Measurements from ENCODE around the gene IPO9. TPM values are rescaled to one million over a fixed set of nuclear protein-coding genes. Genes with fewer than 3 reads are reported as not detected.
A peak's percentile ranks its signal among the peaks of the same experiment; 100 is the strongest.

Gene IPO9
- total RNA-seq, 1 donor: 28.9 TPM

GRCh38 chr1:201917362-201918033 lies 88.5 kb downstream of the IPO9 start:
- no peak for TF ChIP-seq CTCF (IDR thresholded peaks at IDR 0.05; ENCODE audit: insufficient read depth, low read depth, low read length)
- H3K4me3 ChIP-seq (ENCODE audit: low read depth, low read length): no peak overlapping the region
- peak; percentile 95 for DNase-seq (ENCODE audit: low read depth)

GRCh38 chr1:201918343-201918742 lies 89.4 kb downstream of the IPO9 start:
- no peak for TF ChIP-seq CTCF (IDR thresholded peaks at IDR 0.05; ENCODE audit: insufficient read depth, low read depth, low read length)

GRCh38 chr1:201921952-201922558 lies 93.1 kb downstream of the IPO9 start:
- no peak for TF ChIP-seq CTCF (IDR thresholded peaks at IDR 0.05; ENCODE audit: insufficient read depth, low read depth, low read length)
- no peak for DNase-seq (ENCODE audit: low read depth)
- no peak overlapping the region for H3K4me3 ChIP-seq (ENCODE audit: low read depth, low read length)

More at GRCh38 chr1:201918343-201918742, 89.4 kb downstream of the IPO9 start:
- DNase-seq (ENCODE audit: low read depth): no peak
- H3K4me3 ChIP-seq (ENCODE audit: low read depth, low read length): no peak overlapping the region

GRCh38 chr1:201925301-201925567 lies 96.3 kb downstream of the IPO9 start:
- no peak for TF ChIP-seq CTCF (IDR thresholded peaks at IDR 0.05; ENCODE audit: insufficient read depth, low read depth, low read length)
- no peak for DNase-seq (ENCODE audit: low read depth)

GRCh38 chr1:201925981-201926645 lies 97.2 kb downstream of the IPO9 start:
- H3K4me3 ChIP-seq (ENCODE audit: low read depth, low read length): no peak overlapping the region
- DNase-seq (ENCODE audit: low read depth): peak; percentile 56
- TF ChIP-seq CTCF (IDR thresholded peaks at IDR 0.05; ENCODE audit: insufficient read depth, low read depth, low read length): no peak

More at GRCh38 chr1:201925301-201925567, 96.3 kb downstream of the IPO9 start:
- H3K4me3 ChIP-seq (ENCODE audit: low read depth, low read length): no peak overlapping the region

- no peak for DNase-seq (ENCODE audit: low read depth)
- no peak overlapping the region for H3K4me3 ChIP-seq (ENCODE audit: low read depth, low read length)
- TF ChIP-seq CTCF (IDR thresholded peaks at IDR 0.05; ENCODE audit: insufficient read depth, low read depth, low read length): no peak
Measured at GRCh38 chr1:201928266-201928665, 99.3 kb downstream of the IPO9 start.

All from fibroblast of villous mesenchyme (primary cell).